ENCODE results near the gene CCDC85B. TPM values are rescaled to one million over a fixed set of nuclear protein-coding genes. Genes with fewer than 3 reads are reported as not detected.

CCDC85B gene
- polyA plus RNA-seq, 1 of the 3 experiments (the other 2 are of a cell fraction): 52.8 TPM

DNA sequence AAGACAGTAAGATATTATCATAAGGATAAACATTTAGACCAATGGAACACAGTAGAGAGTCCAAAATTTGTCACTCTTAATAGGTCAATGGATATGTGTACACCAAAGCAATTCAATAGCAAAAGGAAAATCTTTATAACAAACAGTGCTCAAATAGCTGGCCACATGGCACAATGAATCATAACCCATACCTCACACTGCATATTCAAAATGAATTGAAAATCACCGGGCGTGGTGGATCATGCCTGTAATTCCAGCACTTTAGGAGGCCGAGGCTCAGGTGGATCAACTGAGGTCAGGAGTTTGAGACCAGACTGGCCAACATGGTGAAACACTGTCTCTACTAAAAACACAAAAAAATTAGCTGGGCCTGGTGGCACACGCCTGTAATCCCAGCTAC, 48.3 kb upstream of the CCDC85B start:
- H3K4me3 ChIP-seq (ENCODE audit: low read depth in 2 of 2, low read length in 1 of 2): no peak overlapping the region
- no peak for DNase-seq
- H4K20me1 ChIP-seq (ENCODE audit: insufficient read depth): no peaks in the 10 kb centered on the region
- H3K79me2 ChIP-seq (ENCODE audit: insufficient read depth): no peaks in the 10 kb centered on the region
- TF ChIP-seq POLR2AphosphoS5 (IDR thresholded peaks at IDR 0.05; ENCODE audit: low read depth, low read length) (no peak), MEF2A (IDR thresholded peaks at IDR 0.05; ENCODE audit: borderline replicate concordance, low read depth) (no peak), FOXJ3 (CRISPR knock-in tag; IDR thresholded peaks at IDR 0.05) (no peak)
- no peaks in the 10 kb centered on the region for H3K36me3 ChIP-seq (replicated peaks in 1 of 2; ENCODE audit: control insufficient read depth in 1 of 2, insufficient read depth in 2 of 2, low read length in 1 of 2)
- POLR2A ChIA-PET: no interaction called here
- H3F3A ChIP-seq (replicated peaks; ENCODE audit: insufficient read depth): peaks cover 10% of the 10 kb centered on the region
- 97% methylated on average over 4 of the region's 4 CpGs for WGBS (ENCODE audit: low lambda C conversion rate)
- H3K4me1 ChIP-seq (ENCODE audit: control insufficient read depth in 1 of 2, insufficient read depth in 2 of 2, low read depth in 1 of 2, low read length in 1 of 2): no peaks in the 10 kb centered on the region
- no peak overlapping the region for H3K9ac ChIP-seq
- H2AFZ ChIP-seq (ENCODE audit: low read depth): no peak overlapping the region
- no peak overlapping the region for H3K27ac ChIP-seq (ENCODE audit: low read depth in 2 of 2, low read length in 1 of 2)
- no peaks in the 10 kb centered on the region for H3K9me2 ChIP-seq
- CTCF ChIA-PET: interaction anchor here (1.3 to 1.5 kb wide), 2 partner anchors 9 to 47 kb away, joined by 3 to 4 read pairs; no protein-coding TSS in a partner anchor
- no peaks in the 10 kb centered on the region for H3K9me3 ChIP-seq
- no peak overlapping the region for H3K4me2 ChIP-seq
- H3K27me3 ChIP-seq (ENCODE audit: insufficient read depth): no peaks in the 10 kb centered on the region

DNA sequence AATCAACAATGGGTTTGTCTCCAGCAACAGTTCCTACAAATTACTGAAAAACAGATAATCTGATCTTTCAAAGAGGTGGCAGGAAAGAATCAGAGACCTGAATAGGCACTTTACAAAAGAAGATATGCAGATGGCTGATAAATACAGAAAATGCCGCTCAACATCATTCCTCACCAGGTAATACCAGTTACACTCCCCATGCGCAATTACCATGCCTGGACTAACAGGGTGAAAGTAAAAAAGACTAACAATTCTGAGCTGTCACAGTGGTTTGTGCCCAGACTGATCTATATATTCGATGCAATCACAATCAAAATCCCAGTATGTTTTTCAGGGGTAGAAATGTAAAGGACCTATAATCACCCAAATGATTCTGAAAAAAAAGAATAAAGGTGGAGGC, 46.7 kb upstream of the CCDC85B start:
- Histone ChIP-seq H4K20me1 (ENCODE audit: insufficient read depth) (no peaks in the 10 kb centered on the region), H3K79me2 (ENCODE audit: insufficient read depth) (no peaks in the 10 kb centered on the region), H3K27ac (ENCODE audit: low read depth in 2 of 2, low read length in 1 of 2) (no peak overlapping the region), H3K9me3 (no peaks in the 10 kb centered on the region), H3K27me3 (ENCODE audit: insufficient read depth) (no peaks in the 10 kb centered on the region), H3K36me3 (replicated peaks in 1 of 2; ENCODE audit: control insufficient read depth in 1 of 2, insufficient read depth in 2 of 2, low read length in 1 of 2) (no peaks in the 10 kb centered on the region), H3K4me3 (ENCODE audit: low read depth in 2 of 2, low read length in 1 of 2) (no peak overlapping the region), H3K4me1 (ENCODE audit: control insufficient read depth in 1 of 2, insufficient read depth in 2 of 2, low read depth in 1 of 2, low read length in 1 of 2) (no peaks in the 10 kb centered on the region), H3F3A (replicated peaks; ENCODE audit: insufficient read depth) (peaks cover 3% of the 10 kb centered on the region), H3K4me2 (no peak overlapping the region), H2AFZ (ENCODE audit: low read depth) (no peak overlapping the region), H3K9me2 (no peaks in the 10 kb centered on the region), H3K9ac (no peak overlapping the region)
- 85% methylated on average over 3 of the region's 3 CpGs for WGBS (ENCODE audit: low lambda C conversion rate)
- ChIA-PET CTCF (interaction anchor here (1.2 to 1.6 kb wide), 3 partner anchors 41 to 145 kb away, joined by 3 to 4 read pairs (median 3); no protein-coding TSS in a partner anchor), POLR2A (interaction anchor here (0.7 to 1.5 kb wide), 4 partner anchors 9 to 11 kb away, joined by 3 to 4 read pairs (median 3); partner anchors contain the start of gene SNX32)
- TF ChIP-seq TEAD4 (IDR thresholded peaks at IDR 0.05; ENCODE audit: borderline replicate concordance, insufficient read depth) (no peak), TAF1 (IDR thresholded peaks at IDR 0.05; ENCODE audit: borderline replicate concordance, low read depth, low read length) (no peak), RCOR1 (IDR thresholded peaks at IDR 0.05; ENCODE audit: low read length) (no peak), MEF2A (IDR thresholded peaks at IDR 0.05; ENCODE audit: borderline replicate concordance, low read depth) (no peak), POLR2AphosphoS5 (IDR thresholded peaks at IDR 0.05; ENCODE audit: low read depth, low read length) (no peak), NFIC (IDR thresholded peaks at IDR 0.05; ENCODE audit: borderline replicate concordance) (no peak), CHD2 (IDR thresholded peaks at IDR 0.05; ENCODE audit: low read length, partially characterized antibody) (no peak), NRF1 (IDR thresholded peaks at IDR 0.05; ENCODE audit: low read depth, low read length) (no peak), RFX5 (IDR thresholded peaks at IDR 0.05; ENCODE audit: low read length) (no peak), SMC3 (IDR thresholded peaks at IDR 0.05; ENCODE audit: low read depth, low read length) (no peak), FOXJ3 (CRISPR knock-in tag; IDR thresholded peaks at IDR 0.05) (no peak), RAD21 (IDR thresholded peaks at IDR 0.05; ENCODE audit: low read length) (no peak), MXI1 (IDR thresholded peaks at IDR 0.05; ENCODE audit: low read depth, low read length) (no peak)
- TF ChIP-seq, protein P1, sequence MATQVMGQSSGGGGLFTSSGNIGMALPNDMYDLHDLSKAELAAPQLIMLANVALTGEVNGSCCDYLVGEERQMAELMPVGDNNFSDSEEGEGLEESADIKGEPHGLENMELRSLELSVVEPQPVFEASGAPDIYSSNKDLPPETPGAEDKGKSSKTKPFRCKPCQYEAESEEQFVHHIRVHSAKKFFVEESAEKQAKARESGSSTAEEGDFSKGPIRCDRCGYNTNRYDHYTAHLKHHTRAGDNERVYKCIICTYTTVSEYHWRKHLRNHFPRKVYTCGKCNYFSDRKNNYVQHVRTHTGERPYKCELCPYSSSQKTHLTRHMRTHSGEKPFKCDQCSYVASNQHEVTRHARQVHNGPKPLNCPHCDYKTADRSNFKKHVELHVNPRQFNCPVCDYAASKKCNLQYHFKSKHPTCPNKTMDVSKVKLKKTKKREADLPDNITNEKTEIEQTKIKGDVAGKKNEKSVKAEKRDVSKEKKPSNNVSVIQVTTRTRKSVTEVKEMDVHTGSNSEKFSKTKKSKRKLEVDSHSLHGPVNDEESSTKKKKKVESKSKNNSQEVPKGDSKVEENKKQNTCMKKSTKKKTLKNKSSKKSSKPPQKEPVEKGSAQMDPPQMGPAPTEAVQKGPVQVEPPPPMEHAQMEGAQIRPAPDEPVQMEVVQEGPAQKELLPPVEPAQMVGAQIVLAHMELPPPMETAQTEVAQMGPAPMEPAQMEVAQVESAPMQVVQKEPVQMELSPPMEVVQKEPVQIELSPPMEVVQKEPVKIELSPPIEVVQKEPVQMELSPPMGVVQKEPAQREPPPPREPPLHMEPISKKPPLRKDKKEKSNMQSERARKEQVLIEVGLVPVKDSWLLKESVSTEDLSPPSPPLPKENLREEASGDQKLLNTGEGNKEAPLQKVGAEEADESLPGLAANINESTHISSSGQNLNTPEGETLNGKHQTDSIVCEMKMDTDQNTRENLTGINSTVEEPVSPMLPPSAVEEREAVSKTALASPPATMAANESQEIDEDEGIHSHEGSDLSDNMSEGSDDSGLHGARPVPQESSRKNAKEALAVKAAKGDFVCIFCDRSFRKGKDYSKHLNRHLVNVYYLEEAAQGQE (IDR thresholded peaks at IDR 0.05; ENCODE audit: low read depth, low read length): no peak
- TF ChIP-seq, protein P2, sequence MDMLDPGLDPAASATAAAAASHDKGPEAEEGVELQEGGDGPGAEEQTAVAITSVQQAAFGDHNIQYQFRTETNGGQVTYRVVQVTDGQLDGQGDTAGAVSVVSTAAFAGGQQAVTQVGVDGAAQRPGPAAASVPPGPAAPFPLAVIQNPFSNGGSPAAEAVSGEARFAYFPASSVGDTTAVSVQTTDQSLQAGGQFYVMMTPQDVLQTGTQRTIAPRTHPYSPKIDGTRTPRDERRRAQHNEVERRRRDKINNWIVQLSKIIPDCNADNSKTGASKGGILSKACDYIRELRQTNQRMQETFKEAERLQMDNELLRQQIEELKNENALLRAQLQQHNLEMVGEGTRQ (IDR thresholded peaks at IDR 0.05; ENCODE audit: borderline replicate concordance, low read depth, low read length): no peak
- TF ChIP-seq, protein P3, sequence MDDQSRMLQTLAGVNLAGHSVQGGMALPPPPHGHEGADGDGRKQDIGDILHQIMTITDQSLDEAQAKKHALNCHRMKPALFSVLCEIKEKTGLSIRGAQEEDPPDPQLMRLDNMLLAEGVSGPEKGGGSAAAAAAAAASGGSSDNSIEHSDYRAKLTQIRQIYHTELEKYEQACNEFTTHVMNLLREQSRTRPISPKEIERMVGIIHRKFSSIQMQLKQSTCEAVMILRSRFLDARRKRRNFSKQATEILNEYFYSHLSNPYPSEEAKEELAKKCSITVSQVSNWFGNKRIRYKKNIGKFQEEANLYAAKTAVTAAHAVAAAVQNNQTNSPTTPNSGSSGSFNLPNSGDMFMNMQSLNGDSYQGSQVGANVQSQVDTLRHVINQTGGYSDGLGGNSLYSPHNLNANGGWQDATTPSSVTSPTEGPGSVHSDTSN (IDR thresholded peaks at IDR 0.05): no peak
- TF ChIP-seq, protein P4, sequence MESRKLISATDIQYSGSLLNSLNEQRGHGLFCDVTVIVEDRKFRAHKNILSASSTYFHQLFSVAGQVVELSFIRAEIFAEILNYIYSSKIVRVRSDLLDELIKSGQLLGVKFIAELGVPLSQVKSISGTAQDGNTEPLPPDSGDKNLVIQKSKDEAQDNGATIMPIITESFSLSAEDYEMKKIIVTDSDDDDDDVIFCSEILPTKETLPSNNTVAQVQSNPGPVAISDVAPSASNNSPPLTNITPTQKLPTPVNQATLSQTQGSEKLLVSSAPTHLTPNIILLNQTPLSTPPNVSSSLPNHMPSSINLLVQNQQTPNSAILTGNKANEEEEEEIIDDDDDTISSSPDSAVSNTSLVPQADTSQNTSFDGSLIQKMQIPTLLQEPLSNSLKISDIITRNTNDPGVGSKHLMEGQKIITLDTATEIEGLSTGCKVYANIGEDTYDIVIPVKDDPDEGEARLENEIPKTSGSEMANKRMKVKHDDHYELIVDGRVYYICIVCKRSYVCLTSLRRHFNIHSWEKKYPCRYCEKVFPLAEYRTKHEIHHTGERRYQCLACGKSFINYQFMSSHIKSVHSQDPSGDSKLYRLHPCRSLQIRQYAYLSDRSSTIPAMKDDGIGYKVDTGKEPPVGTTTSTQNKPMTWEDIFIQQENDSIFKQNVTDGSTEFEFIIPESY (IDR thresholded peaks at IDR 0.05; ENCODE audit: borderline replicate concordance, low read depth): no peak
- DNase-seq: no peak

All from SK-N-SH (cell line).